Central memory CD4-positive, alpha-beta T cell (primary cell): Measurements from ENCODE around the gene PCNX4.

ENCODE experiments used
- DNase-seq: peaks from one replicate; pipeline ENCODE4 v3.0.0; 2022

Gene PCNX4

GRCh38 chr14:60178164-60178563, 86.4 kb downstream of the PCNX4 start:
- no peak for DNase-seq

GRCh38 chr14:60178820-60179219, 87.1 kb downstream of the PCNX4 start:
- no peak for DNase-seq

GRCh38 chr14:60179431-60179869, 87.7 kb downstream of the PCNX4 start:
- no peak for DNase-seq

GRCh38 chr14:60183138-60183537, 91.4 kb downstream of the PCNX4 start:
- no peak for DNase-seq

- DNase-seq, result no peak
Observed at GRCh38 chr14:60183741-60184140, 92.0 kb downstream of the PCNX4 start.

- peak; percentile 69 for DNase-seq
Observed at GRCh38 chr14:60184146-60184904, 92.6 kb downstream of the PCNX4 start.

GRCh38 chr14:60184905-60185555, 93.3 kb downstream of the PCNX4 start:
- DNase-seq, result no peak

- DNase-seq, result no peak
Observed at GRCh38 chr14:60188115-60188514, 96.4 kb downstream of the PCNX4 start.

- no peak for DNase-seq
Observed at GRCh38 chr14:60188696-60189095, 97.0 kb downstream of the PCNX4 start.

- no peak for DNase-seq
Observed at GRCh38 chr14:60189923-60190840, 98.5 kb downstream of the PCNX4 start.

- no peak for DNase-seq
Observed at GRCh38 chr14:60195179-60195810, 103.6 kb downstream of the PCNX4 start.

- no peak for DNase-seq
Observed at GRCh38 chr14:60196291-60196690, 104.6 kb downstream of the PCNX4 start.

- no peak for DNase-seq
Observed at GRCh38 chr14:60197629-60198303, 106.0 kb downstream of the PCNX4 start.

GRCh38 chr14:60199321-60199720, 107.6 kb downstream of the PCNX4 start:
- no peak for DNase-seq

GRCh38 chr14:60204104-60204842, 112.5 kb downstream of the PCNX4 start:
- no peak for DNase-seq

- no peak for DNase-seq
Observed at GRCh38 chr14:60204843-60205774, 113.4 kb downstream of the PCNX4 start.

- DNase-seq, result no peak
Observed at GRCh38 chr14:60206249-60206670, 114.5 kb downstream of the PCNX4 start.

- DNase-seq, result no peak
Observed at GRCh38 chr14:60206837-60207533, 115.3 kb downstream of the PCNX4 start.

GRCh38 chr14:60210703-60211102, 119.0 kb downstream of the PCNX4 start:
- DNase-seq, result no peak

GRCh38 chr14:60211153-60211552, 119.4 kb downstream of the PCNX4 start:
- DNase-seq, result no peak
